IMR-90 (cell line): ENCODE data around the gene CSF2RB. TPM values are rescaled to one million over a fixed set of nuclear protein-coding genes. Genes with fewer than 3 reads are reported as not detected.

Source experiments
- ATAC-seq: fragments of 200-7000 bp; cut with Tn5 transposase; 2 replicates; pipeline ENCODE4 v1.9.1; 2020; ENCODE audit warnings: low read depth, mild to moderate bottlenecking, moderate library complexity
- BruUV-seq: library from RNA; stranded (reverse); fragments of 400-500 nt; replicated peaks from 2 replicates; lab custom pipeline; 2021; lab: Mats Ljungman, UMichigan
- CTCF ChIA-PET: fragments of 300-600 bp; formaldehyde crosslinking; extraction: SDS; loops from one replicate; lab custom pipeline; 2021; ENCODE audit warnings: antibody characterized with exemption; lab: Yijun Ruan, JAX
- POLR2A ChIA-PET: fragments of 300-600 bp; sonication (Branson Sonifier 250); formaldehyde crosslinking; loops from one replicate; lab custom pipeline; 2022; ENCODE audit warnings: antibody characterized with exemption; ENCODE audit not compliant: unreplicated experiment; lab: Charles Lee
- DNase-seq: peaks from one replicate; pipeline ENCODE4 v3.0.0; 2013
- H2AFZ ChIP-seq: replicated peaks from 2 replicates; pipeline ENCODE3; 2013; ENCODE audit warnings: low read length, mild to moderate bottlenecking; ENCODE audit not compliant: poor library complexity
- H2AK5ac ChIP-seq: 2 replicates; pipeline ENCODE4 v1.6.1; 2013; ENCODE audit warnings: low read depth, low read length, inconsistent platforms
- H2AK9ac ChIP-seq: replicated peaks from 2 replicates; pipeline ENCODE3; 2013; ENCODE audit warnings: mild to moderate bottlenecking, low read depth, low read length, moderate library complexity; ENCODE audit not compliant: poor library complexity
- H2BK120ac ChIP-seq: 2 replicates; pipeline ENCODE4 v1.6.1; 2013; ENCODE audit warnings: low read depth, low read length, inconsistent platforms
- H2BK15ac ChIP-seq: 3 replicates; pipeline ENCODE4 v1.6.1; 2013; ENCODE audit warnings: low read depth, low read length, inconsistent platforms
- H2BK20ac ChIP-seq: 2 replicates; pipeline ENCODE4 v1.6.1; 2013; ENCODE audit warnings: low read depth, mild to moderate bottlenecking, inconsistent platforms, low read length, moderate library complexity
- H2BK5ac ChIP-seq: 2 replicates; pipeline ENCODE4 v1.6.1; 2013; ENCODE audit warnings: mild to moderate bottlenecking, low read depth, low read length, inconsistent platforms; ENCODE audit not compliant: poor library complexity, severe bottlenecking
- H3K14ac ChIP-seq: replicated peaks from 2 replicates; pipeline ENCODE4 v1.6.1; 2013; ENCODE audit warnings: low read depth, low read length, inconsistent platforms
- H3K18ac ChIP-seq: 2 replicates; pipeline ENCODE4 v1.6.1; 2013; ENCODE audit warnings: low read depth, low read length, control low read depth
- H3K23ac ChIP-seq: 2 replicates; pipeline ENCODE4 v1.6.1; 2013; ENCODE audit warnings: low read depth, low read length, inconsistent platforms
- H3K27ac ChIP-seq: 2 replicates; pipeline ENCODE4 v1.5.1; 2013; ENCODE audit warnings: mild to moderate bottlenecking, control low read depth, low read length; ENCODE audit not compliant: insufficient read depth
- H3K27me3 ChIP-seq: 2 replicates; pipeline ENCODE4 v1.6.1; 2013; ENCODE audit warnings: low read length; ENCODE audit not compliant: control insufficient read depth, insufficient read depth
- H3K36me3 ChIP-seq: 2 replicates; pipeline ENCODE4 v1.6.1; 2013; ENCODE audit warnings: low read length, mixed read lengths; ENCODE audit not compliant: control insufficient read depth, insufficient read depth
- H3K4ac ChIP-seq: 2 replicates; pipeline ENCODE4 v1.6.1; 2013; ENCODE audit warnings: low read depth, low read length, inconsistent platforms
- H3K4me1 ChIP-seq: 2 replicates; pipeline ENCODE4 v1.6.1; 2013; ENCODE audit warnings: low read length, mixed read lengths; ENCODE audit not compliant: control insufficient read depth, insufficient read depth
- H3K4me2 ChIP-seq: 2 replicates; pipeline ENCODE4 v1.6.1; 2013; ENCODE audit warnings: low read depth, mild to moderate bottlenecking, control low read depth, low read length, moderate library complexity
- H3K4me3 ChIP-seq: 2 replicates; pipeline ENCODE4 v1.5.1; 2013; ENCODE audit warnings: low read depth, mild to moderate bottlenecking, control low read depth, low read length, moderate library complexity; ENCODE audit not compliant: insufficient read depth
- H3K56ac ChIP-seq: 2 replicates; pipeline ENCODE4 v1.6.1; 2013; ENCODE audit warnings: low read length, inconsistent platforms; ENCODE audit not compliant: insufficient read depth; ENCODE audit errors: extremely low read depth
- H3K79me1 ChIP-seq, 2 experiments: 2 replicates each; pipeline ENCODE4 v1.6.1; 2013; ENCODE audit warnings: low read length in 2 of 2, inconsistent platforms in 1 of 2, low read depth in 1 of 2
- H3K9ac ChIP-seq: 2 replicates; pipeline ENCODE4 v1.6.1; 2013; ENCODE audit warnings: low read depth, low read length, control low read depth
- H3K9me1 ChIP-seq: 2 replicates; pipeline ENCODE4 v1.6.1; 2013; ENCODE audit warnings: low read length, inconsistent platforms; ENCODE audit not compliant: insufficient read depth
- H3K9me3 ChIP-seq: 2 replicates; pipeline ENCODE4 v1.6.1; 2013; ENCODE audit warnings: low read length; ENCODE audit not compliant: control insufficient read depth, insufficient read depth
- H4K20me1 ChIP-seq: 2 replicates; pipeline ENCODE4 v1.6.1; 2013; ENCODE audit warnings: low read length, inconsistent platforms; ENCODE audit not compliant: insufficient read depth
- H4K5ac ChIP-seq: 2 replicates; pipeline ENCODE4 v1.6.1; 2013; ENCODE audit warnings: mild to moderate bottlenecking, low read depth, low read length, control low read depth
- H4K8ac ChIP-seq, 2 experiments: 2 replicates each; pipeline ENCODE4 v1.6.1; 2013; ENCODE audit warnings: low read depth in 2 of 2, low read length in 2 of 2, control low read depth in 1 of 2, inconsistent platforms in 1 of 2
- H4K91ac ChIP-seq: 2 replicates; pipeline ENCODE4 v1.6.1; 2013; ENCODE audit warnings: low read depth, low read length, inconsistent platforms; ENCODE audit not compliant: insufficient read depth
- BHLHE40 ChIP-seq: fragments of 150-350 bp; IDR thresholded peaks from 2 replicates; pipeline ENCODE4 v1.6.1; 2016; ENCODE audit warnings: mild to moderate bottlenecking, low read depth, low read length
- CEBPB ChIP-seq: IDR thresholded peaks from 2 replicates; pipeline ENCODE4 v1.6.1; 2012; ENCODE audit warnings: low read depth, low read length, improper control_type of control experiment
- CTCF ChIP-seq: conservative IDR thresholded peaks from 2 replicates; pipeline ENCODE4 v1.5.1; 2012; ENCODE audit warnings: mild to moderate bottlenecking, low read depth, low read length, improper control_type of control experiment
- ELK1 ChIP-seq: fragments of 150-350 bp; IDR thresholded peaks from 2 replicates; pipeline ENCODE4 v1.6.1; 2016; ENCODE audit warnings: low read depth, mild to moderate bottlenecking, low read length, moderate library complexity, borderline replicate concordance
- FOS ChIP-seq: fragments of 150-350 bp; IDR thresholded peaks from 2 replicates; pipeline ENCODE4 v1.6.1; 2016; ENCODE audit warnings: low read depth, low read length
- MAFK ChIP-seq: IDR thresholded peaks from 2 replicates; pipeline ENCODE4 v1.6.1; 2012; ENCODE audit warnings: low read depth, low read length, improper control_type of control experiment
- MAZ ChIP-seq: IDR thresholded peaks from 2 replicates; pipeline ENCODE4 v1.6.1; 2012; ENCODE audit warnings: low read depth, mild to moderate bottlenecking, low read length, improper control_type of control experiment, moderate library complexity, borderline replicate concordance
- MXI1 ChIP-seq: IDR thresholded peaks from 2 replicates; pipeline ENCODE4 v1.6.1; 2012; ENCODE audit warnings: low read depth, mild to moderate bottlenecking, low read length, moderate library complexity, borderline replicate concordance
- NFE2L2 ChIP-seq: fragments of 150-350 bp; IDR thresholded peaks from 2 replicates; pipeline ENCODE4 v1.6.1; 2016; ENCODE audit warnings: low read depth, mild to moderate bottlenecking, low read length
- POLR2A ChIP-seq: IDR thresholded peaks from 2 replicates; pipeline ENCODE4 v1.6.1; 2012; ENCODE audit warnings: mild to moderate bottlenecking, low read depth, low read length
- RAD21 ChIP-seq: IDR thresholded peaks from 2 replicates; pipeline ENCODE4 v1.6.1; 2012; ENCODE audit warnings: low read length, improper control_type of control experiment
- RCOR1 ChIP-seq: IDR thresholded peaks from 2 replicates; pipeline ENCODE4 v1.6.1; 2012; ENCODE audit warnings: mild to moderate bottlenecking, low read length, improper control_type of control experiment; ENCODE audit not compliant: insufficient replicate concordance
- RFX5 ChIP-seq: IDR thresholded peaks from 2 replicates; pipeline ENCODE4 v1.8.0; 2012; ENCODE audit warnings: low read depth, mild to moderate bottlenecking, low read length, moderate library complexity
- SMC3 ChIP-seq: fragments of 150-350 bp; IDR thresholded peaks from 2 replicates; pipeline ENCODE4 v1.6.1; 2016; ENCODE audit warnings: low read depth, mild to moderate bottlenecking, antibody characterized with exemption, low read length, moderate library complexity
- USF2 ChIP-seq: fragments of 150-350 bp; IDR thresholded peaks from 2 replicates; pipeline ENCODE4 v1.6.1; 2017; ENCODE audit warnings: mild to moderate bottlenecking, antibody characterized with exemption, low read length, low read depth
- WGBS, 2 experiments: methylation state at CpG; one replicate each; pipeline versions ENCODE4 v1.1.5 to v1.1.7; 2013; ENCODE audit warnings: missing lambda C conversion rate in 2 of 2; ENCODE audit not compliant: insufficient read length in 1 of 2; ENCODE audit errors: extremely low coverage in 2 of 2; 5-methylcytosine and 5-hydroxymethylcytosine counted together
- dilution Hi-C: fragments of 300-500 bp; cut with HindIII; formaldehyde crosslinking; loops from one replicate; pipeline ENCODE4 v1.14.3; 2018; ENCODE audit warnings: low sequenced_read_pairs; ENCODE audit not compliant: unreplicated experiment
- in situ Hi-C: fragments of 300-500 bp; cut with MboI; formaldehyde crosslinking; loops from 3 replicates; pipeline ENCODE4 v1.14.3; 2019; ENCODE audit warnings: low sequenced_read_pairs, inconsistent platforms, mixed read lengths
- intact Hi-C: fragments of 100-400 bp; cut with micrococcal nuclease; formaldehyde crosslinking; loops from 2 replicates; pipeline ENCODE4 v1.10.0; 2022
- polyA plus RNA-seq, 3 experiments: library from polyadenylated mRNA; depleted of rRNA; stranded (reverse); fragments of >200 nt; gene quantifications; 2 replicates each; pipeline ENCODE4 v1.2.3, GENCODE V29; 2012; ENCODE audit warnings: low replicate concordance in 1 of 3
- total RNA-seq: library from RNA; depleted of rRNA; stranded (reverse); fragments of >200 nt; gene quantifications from 2 replicates; pipeline ENCODE4 v1.2.3, GENCODE V29; 2012

The CSF2RB gene
- total and polyA plus RNA-seq, 2 of the 4 experiments (the other 2 are of a cell fraction) = not detected

- Histone ChIP-seq H2BK20ac (no peak overlapping the region), H4K5ac (no peak overlapping the region), H3K9ac (no peak overlapping the region), H3K23ac (no peak overlapping the region), H3K36me3 (no peaks in the 10 kb centered on the region), H3K4me1 (no peaks in the 10 kb centered on the region), H3K27ac (no peak overlapping the region), H2AK5ac (no peak overlapping the region), H3K14ac (no peak overlapping the region), H2BK5ac (no peak overlapping the region), H4K91ac (no peak overlapping the region), H3K27me3 (peaks cover 10% of the 10 kb centered on the region), H4K20me1 (no peaks in the 10 kb centered on the region), H3K4me2 (no peak overlapping the region), H3K4ac (no peak overlapping the region), H2BK120ac (no peak overlapping the region), H2BK15ac (no peak overlapping the region), H3K18ac (no peak overlapping the region), H3K9me1 (no peaks in the 10 kb centered on the region), H3K9me3 (peaks cover 9% of the 10 kb centered on the region), H2AK9ac (no peak overlapping the region), H2AFZ (peak overlapping the region; percentile 43), H3K4me3 (no peak overlapping the region), H3K79me1 (no peaks in the 10 kb centered on the region), H4K8ac (no peak overlapping the region), H3K56ac (no peak overlapping the region)
- POLR2A ChIA-PET = no interaction called here
- in situ Hi-C loops (no loop called here), intact Hi-C loops (no loop called here), dilution Hi-C loops (no loop called here)
- TF ChIP-seq SMC3 = no peak
- TF ChIP-seq CTCF = no peak
- no peak for TF ChIP-seq ELK1
- TF ChIP-seq MAZ = no peak
- TF ChIP-seq BHLHE40 = no peak
- no peak for TF ChIP-seq CEBPB
- TF ChIP-seq RCOR1 = no peak
- no peak for TF ChIP-seq FOS
- TF ChIP-seq POLR2A = no peak
- TF ChIP-seq MAFK = no peak
- no peak for TF ChIP-seq USF2
- TF ChIP-seq RFX5 = no peak
- no peak for TF ChIP-seq RAD21
- no peak for TF ChIP-seq NFE2L2
- no peak for TF ChIP-seq MXI1
- DNase-seq = no peak
- 67% methylated on average over 3 of the region's 12 CpGs; no CpG with 5 or more reads in 1 of the 2 experiments for WGBS, 2 experiments
- CTCF ChIA-PET = no interaction called here
- no peak for ATAC-seq
- no TSS peak for BruUV-seq
Measured at GRCh38 chr22:36988075-36988832, 74.8 kb downstream of the CSF2RB start.
